Measurements from ENCODE around the gene C2orf15. TPM values are rescaled to one million over a fixed set of nuclear protein-coding genes. Genes with fewer than 3 reads are reported as not detected.

C2orf15 gene
- total and polyA plus RNA-seq, 2 of the 8 experiments (the other 6 are each of a cell fraction or from before 2014, with no cell fraction given): 3.6 to 6.5 TPM

DNA sequence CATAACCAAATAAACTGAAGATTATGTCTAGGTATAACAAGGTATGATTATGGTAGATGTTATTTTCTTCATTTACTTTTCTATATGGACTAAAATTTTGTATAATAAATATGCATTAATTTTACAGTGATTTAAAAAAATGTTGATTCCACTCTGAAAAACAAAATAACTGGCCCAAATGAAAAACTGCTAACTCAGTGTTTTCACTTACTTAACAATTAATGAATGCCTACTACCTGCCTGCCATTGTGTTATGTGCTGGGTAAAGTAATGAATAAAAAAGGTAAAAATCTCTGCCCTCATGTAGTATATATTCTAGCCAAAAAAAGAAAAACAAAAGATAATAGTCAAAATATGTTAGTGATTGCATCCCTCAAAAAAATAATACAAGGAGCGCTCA lies 29.6 kb upstream of the C2orf15 start:
- Histone ChIP-seq H2AK5ac (ENCODE audit: low read depth, low read length) (no peak overlapping the region), H3K23ac (ENCODE audit: insufficient read length) (no peak overlapping the region), H4K8ac (ENCODE audit: extremely low read depth, insufficient read depth, low read length) (no peak overlapping the region), H3K9me3 (ENCODE audit: insufficient read depth in 2 of 2, low read depth in 1 of 2, low read length in 1 of 2) (no peaks in the 10 kb centered on the region), H2BK20ac (ENCODE audit: low read length) (no peak overlapping the region), H3K4me3 (ENCODE audit: extremely low read depth in 1 of 4, insufficient read depth in 2 of 4, low read depth in 3 of 4, low read length in 4 of 4) (no peak overlapping the region), H3K79me1 (ENCODE audit: low read depth, low read length) (no peaks in the 10 kb centered on the region), H3K9ac (replicated peaks in 1 of 4; ENCODE audit: extremely low read depth in 1 of 4, low read depth in 3 of 4, low read length in 3 of 4) (no peak overlapping the region), H3K4me2 (ENCODE audit: insufficient read depth in 1 of 2, low read depth in 2 of 2, low read length in 2 of 2) (no peak overlapping the region), H3K79me2 (ENCODE audit: control insufficient read depth in 1 of 2, insufficient read depth in 2 of 2, low read length in 2 of 2) (no peaks in the 10 kb centered on the region), H3K36me3 (ENCODE audit: control insufficient read depth in 2 of 4, insufficient read depth in 4 of 4, low read length in 3 of 4) (no peaks in the 10 kb centered on the region), H4K91ac (replicated peaks; ENCODE audit: insufficient read length, low read length) (no peak overlapping the region), H3K56ac (replicated peaks; ENCODE audit: insufficient read length, low read depth, low read length) (no peak overlapping the region), H3K14ac (ENCODE audit: insufficient read length) (no peak overlapping the region), H2BK15ac (ENCODE audit: low read length) (no peak overlapping the region), H4K20me1 (replicated peaks in 1 of 2; ENCODE audit: control insufficient read depth in 1 of 2, insufficient read depth in 2 of 2, low read length in 2 of 2) (no peaks in the 10 kb centered on the region), H2BK12ac (ENCODE audit: low read depth, low read length) (no peak overlapping the region), H3K27me3 (replicated peaks in 1 of 4; ENCODE audit: control insufficient read depth in 3 of 4, extremely low read depth in 1 of 4, insufficient read depth in 3 of 4, low read length in 3 of 4) (no peaks in the 10 kb centered on the region), H3K18ac (ENCODE audit: extremely low read depth, low read length) (no peak overlapping the region), H3K27ac (ENCODE audit: low read depth, low read length) (no peak overlapping the region), H2BK5ac (ENCODE audit: low read depth, low read length) (no peak overlapping the region), H3K23me2 (ENCODE audit: low read depth, low read length) (no peaks in the 10 kb centered on the region), H2AFZ (ENCODE audit: low read length) (no peak overlapping the region), H3K4me1 (replicated peaks in 1 of 4; ENCODE audit: control insufficient read depth in 3 of 4, insufficient read depth in 4 of 4, low read length in 3 of 4) (no peaks in the 10 kb centered on the region), H3K4ac (replicated peaks; ENCODE audit: insufficient read length, low read depth, low read length) (no peak overlapping the region), H2BK120ac (replicated peaks; ENCODE audit: low read depth, low read length) (no peak overlapping the region), H4K5ac (ENCODE audit: insufficient read length, low read depth, low read length) (no peak overlapping the region)
- ChIA-PET POLR2A (ENCODE audit: partially characterized antibody) (no interaction called here), CTCF (ENCODE audit: partially characterized antibody) (interaction anchor here (1.6 kb wide), 1 partner anchor 10 kb away, joined by 4 read pairs; no protein-coding TSS in a partner anchor)
- FAIRE-seq (no peak), DNase-seq (ENCODE audit: low read depth in 1 of 2, low spot score in 2 of 2) (no peak)
- WGBS, 2 experiments (ENCODE audit: extremely low coverage in 1 of 2, insufficient coverage in 1 of 2, insufficient read length in 1 of 2, insufficient replicate concordance in 2 of 2, low coverage in 1 of 2, low lambda C conversion rate in 2 of 2, missing lambda C conversion rate in 1 of 2): 92% methylated on average over 1 of the region's 1 CpG; no CpG with 5 or more reads in 1 of the 2 experiments
- TF ChIP-seq MAFK (IDR thresholded peaks at IDR 0.05; ENCODE audit: low read depth, low read length) (0 out of 2 replicates have a peak, but pooled peaks have one; percentile 7), KDM1A (IDR thresholded peaks at IDR 0.05; ENCODE audit: borderline replicate concordance, low read length) (no peak)

Measured in H1 (cell line).